Measurements from ENCODE around the gene FANCD2. TPM values are rescaled to one million over a fixed set of nuclear protein-coding genes. Genes with fewer than 3 reads are reported as not detected.

Gene FANCD2
- total RNA-seq, 2 donors from 2014 or later = 56.0 to 79.9 TPM

DNA sequence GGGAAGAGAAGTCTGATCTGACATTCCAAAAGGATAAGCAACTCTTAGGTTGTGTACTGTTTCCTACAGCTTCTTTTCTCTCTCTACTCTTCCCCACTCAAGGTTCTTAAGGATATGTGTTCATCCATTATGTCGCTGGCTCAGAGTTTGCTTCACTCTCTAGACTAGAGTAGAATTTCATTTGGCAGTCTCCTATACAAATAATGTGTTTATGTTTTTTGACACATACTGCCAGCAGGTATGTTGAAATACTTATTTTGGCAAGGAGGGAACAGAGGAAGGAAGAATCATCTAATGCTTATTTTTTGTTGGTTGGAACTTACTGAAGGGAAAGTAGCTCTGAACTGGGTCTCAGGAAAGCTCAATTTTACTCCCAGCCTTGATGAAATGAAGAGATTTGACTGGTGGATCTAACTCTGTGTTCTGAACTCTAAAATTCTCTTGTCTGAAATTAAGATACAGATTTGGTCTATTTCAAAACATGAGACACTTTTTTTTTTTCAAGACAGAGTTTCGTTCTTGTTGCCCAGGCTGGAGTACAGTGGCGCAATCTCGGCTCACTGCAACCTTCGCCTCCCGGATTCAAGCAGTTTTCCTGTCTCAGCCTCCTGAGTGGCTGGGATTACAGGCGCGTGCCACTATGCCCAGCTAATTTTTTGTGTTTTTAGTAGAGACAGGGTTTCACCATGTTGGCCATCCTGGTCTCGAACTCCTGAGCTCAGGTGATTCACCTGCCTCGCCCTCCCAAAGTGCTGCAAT, 32.0 kb upstream of the FANCD2 start:
- Mint-ChIP-seq H3K9me3 (no peaks in the 10 kb centered on the region), H3K27ac (no peak overlapping the region), H3K4me1 (no peaks in the 10 kb centered on the region), H3K27me3 (ENCODE audit: insufficient read depth) (no peaks in the 10 kb centered on the region), H3K4me3 (no peak overlapping the region), H3K36me3 (ENCODE audit: low read depth) (peaks cover 40% of the 10 kb centered on the region)
- peaks cover 42% of the 10 kb centered on the region for H3K36me3 ChIP-seq (ENCODE audit: control insufficient read depth, insufficient read depth, low read length)
- 91 to 92% methylated on average over 9 to 10 of the region's 10 CpGs for WGBS, 2 experiments (ENCODE audit: insufficient coverage in 1 of 2, insufficient read length in 1 of 2)
- H3K9ac ChIP-seq (ENCODE audit: extremely low read depth, low read length, poor library complexity, severe bottlenecking) = no peak overlapping the region
- H3K27me3 ChIP-seq (ENCODE audit: control insufficient read depth, insufficient read depth, low read length, poor library complexity, severe bottlenecking) = no peaks in the 10 kb centered on the region
- H3K4me3 ChIP-seq (ENCODE audit: low read length) = no peak overlapping the region
- no peaks in the 10 kb centered on the region for H3K4me1 ChIP-seq (ENCODE audit: control insufficient read depth, insufficient read depth, low read length)
- no peaks in the 10 kb centered on the region for H3K9me3 ChIP-seq (ENCODE audit: control insufficient read depth, low read length)
- no peak for DNase-seq
- H3K27ac ChIP-seq (ENCODE audit: low read depth, low read length) = no peak overlapping the region
- TF ChIP-seq, protein P1, sequence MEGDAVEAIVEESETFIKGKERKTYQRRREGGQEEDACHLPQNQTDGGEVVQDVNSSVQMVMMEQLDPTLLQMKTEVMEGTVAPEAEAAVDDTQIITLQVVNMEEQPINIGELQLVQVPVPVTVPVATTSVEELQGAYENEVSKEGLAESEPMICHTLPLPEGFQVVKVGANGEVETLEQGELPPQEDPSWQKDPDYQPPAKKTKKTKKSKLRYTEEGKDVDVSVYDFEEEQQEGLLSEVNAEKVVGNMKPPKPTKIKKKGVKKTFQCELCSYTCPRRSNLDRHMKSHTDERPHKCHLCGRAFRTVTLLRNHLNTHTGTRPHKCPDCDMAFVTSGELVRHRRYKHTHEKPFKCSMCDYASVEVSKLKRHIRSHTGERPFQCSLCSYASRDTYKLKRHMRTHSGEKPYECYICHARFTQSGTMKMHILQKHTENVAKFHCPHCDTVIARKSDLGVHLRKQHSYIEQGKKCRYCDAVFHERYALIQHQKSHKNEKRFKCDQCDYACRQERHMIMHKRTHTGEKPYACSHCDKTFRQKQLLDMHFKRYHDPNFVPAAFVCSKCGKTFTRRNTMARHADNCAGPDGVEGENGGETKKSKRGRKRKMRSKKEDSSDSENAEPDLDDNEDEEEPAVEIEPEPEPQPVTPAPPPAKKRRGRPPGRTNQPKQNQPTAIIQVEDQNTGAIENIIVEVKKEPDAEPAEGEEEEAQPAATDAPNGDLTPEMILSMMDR (conservative IDR thresholded peaks at IDR 0.05) = no peak

DNA sequence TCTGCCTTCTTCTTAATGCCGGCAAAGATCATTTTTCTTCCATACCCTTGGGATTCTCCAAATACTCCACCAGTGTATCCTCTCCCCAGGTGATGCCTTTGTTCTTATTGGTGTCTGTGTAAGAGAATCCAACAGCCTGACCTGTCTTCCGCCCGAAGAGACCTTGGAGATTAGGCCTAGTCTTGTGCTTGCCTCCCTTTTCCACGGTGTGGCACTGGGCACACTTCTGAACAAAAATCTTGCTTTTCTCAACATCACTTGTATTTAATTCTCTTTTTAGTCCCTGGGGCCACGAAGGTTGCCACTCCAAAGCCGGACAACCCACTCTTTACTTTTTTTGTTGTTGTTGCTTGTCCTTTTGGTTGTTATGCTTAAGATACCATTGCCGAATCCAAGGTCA, 25.6 kb upstream of the FANCD2 start:
- WGBS, 2 experiments (ENCODE audit: insufficient coverage in 1 of 2, insufficient read length in 1 of 2) = 95 to 97% methylated on average over 5 to 7 of the region's 7 CpGs
- H3K4me1 Mint-ChIP-seq = no peaks in the 10 kb centered on the region
- TF ChIP-seq, protein P1 (conservative IDR thresholded peaks at IDR 0.05) = no peak

DNA sequence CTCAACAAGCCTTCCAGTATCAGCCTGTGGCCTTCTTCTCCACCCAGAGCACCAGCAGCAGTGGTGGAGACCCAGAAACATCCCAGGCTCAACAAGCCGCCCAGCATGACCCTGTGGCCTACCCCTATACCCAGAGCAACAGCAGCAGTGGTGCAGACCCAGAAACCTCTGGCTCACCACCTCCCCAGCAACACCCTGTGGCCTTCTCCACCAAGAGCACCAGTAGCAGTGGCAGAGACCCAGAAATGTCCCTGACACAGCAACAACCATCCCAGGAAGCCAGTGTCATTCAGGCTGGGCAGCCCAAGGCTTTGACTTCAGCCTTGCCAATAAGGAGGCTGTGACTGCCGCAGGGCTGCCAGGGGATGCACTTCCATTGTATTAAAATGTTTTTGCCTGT, 23.3 kb upstream of the FANCD2 start:
- Mint-ChIP-seq H3K9me3 (no peaks in the 10 kb centered on the region), H3K27ac (no peak overlapping the region), H3K36me3 (ENCODE audit: low read depth) (peaks cover 50% of the 10 kb centered on the region), H3K4me3 (no peak overlapping the region), H3K4me1 (no peaks in the 10 kb centered on the region), H3K27me3 (ENCODE audit: insufficient read depth) (no peaks in the 10 kb centered on the region)
- no peaks in the 10 kb centered on the region for H3K4me1 ChIP-seq (ENCODE audit: control insufficient read depth, insufficient read depth, low read length)
- DNase-seq = peak; percentile 10
- H3K27ac ChIP-seq (ENCODE audit: low read depth, low read length) = no peak overlapping the region
- H3K36me3 ChIP-seq (ENCODE audit: control insufficient read depth, insufficient read depth, low read length) = peaks cover 45% of the 10 kb centered on the region
- 93 to 100% methylated on average over 1 to 2 of the region's 2 CpGs for WGBS, 2 experiments (ENCODE audit: insufficient coverage in 1 of 2, insufficient read length in 1 of 2)
- no peaks in the 10 kb centered on the region for H3K9me3 ChIP-seq (ENCODE audit: control insufficient read depth, low read length)
- H3K4me3 ChIP-seq (ENCODE audit: low read length) = no peak overlapping the region
- no peaks in the 10 kb centered on the region for H3K27me3 ChIP-seq (ENCODE audit: control insufficient read depth, insufficient read depth, low read length, poor library complexity, severe bottlenecking)
- no peak overlapping the region for H3K9ac ChIP-seq (ENCODE audit: extremely low read depth, low read length, poor library complexity, severe bottlenecking)
- TF ChIP-seq, protein P1 (conservative IDR thresholded peaks at IDR 0.05) = no peak

More for the DNA sequence above, 25.6 kb upstream of the FANCD2 start:
- Histone ChIP-seq H3K27ac (ENCODE audit: low read depth, low read length) (no peak overlapping the region), H3K9me3 (ENCODE audit: control insufficient read depth, low read length) (no peaks in the 10 kb centered on the region), H3K9ac (ENCODE audit: extremely low read depth, low read length, poor library complexity, severe bottlenecking) (no peak overlapping the region), H3K27me3 (ENCODE audit: control insufficient read depth, insufficient read depth, low read length, poor library complexity, severe bottlenecking) (no peaks in the 10 kb centered on the region), H3K4me1 (ENCODE audit: control insufficient read depth, insufficient read depth, low read length) (no peaks in the 10 kb centered on the region), H3K4me3 (ENCODE audit: low read length) (no peak overlapping the region), H3K36me3 (ENCODE audit: control insufficient read depth, insufficient read depth, low read length) (peaks cover 53% of the 10 kb centered on the region)
- H3K27me3 Mint-ChIP-seq (ENCODE audit: insufficient read depth) = no peaks in the 10 kb centered on the region
- peaks cover 62% of the 10 kb centered on the region for H3K36me3 Mint-ChIP-seq (ENCODE audit: low read depth)
- H3K9me3 Mint-ChIP-seq = no peaks in the 10 kb centered on the region
- peak overlapping the region; percentile 30 for H3K27ac Mint-ChIP-seq
- no peak for DNase-seq
- H3K4me3 Mint-ChIP-seq = no peak overlapping the region

All from endodermal cell (in vitro differentiated cells).